Activated T-cell treated with anti-CD3 and anti-CD28 coated beads, Interleukin-2, amount 50 U/mL, for 72 hours (primary cell): ENCODE results near the gene NDUFAF2. TPM values are rescaled to one million over a fixed set of nuclear protein-coding genes. Genes with fewer than 3 reads are reported as not detected.
A peak's percentile ranks its signal among the peaks of the same experiment; 100 is the strongest.

Experiments
- ATAC-seq, 2 donors: fragments of 150-1000 bp; cut with Tn5 transposase; replicated peaks in 1 of 2; 2 replicates each; pipeline ENCODE4 v1.10.0; 2021; ENCODE audit warnings: moderate library complexity in 2 of 2, mild to moderate bottlenecking in 1 of 2
- DNase-seq, 2 donors: peaks; one replicate each; pipeline ENCODE4 v3.0.0; 2021 to 2022; ENCODE audit warnings: mixed read lengths in 1 of 2
- H3K27ac Mint-ChIP-seq: one replicate; pipeline ENCODE4 v1.8.0; 2022; ENCODE audit warnings: mild to moderate bottlenecking, moderate library complexity, mixed read lengths
- H3K27me3 Mint-ChIP-seq: one replicate; pipeline ENCODE4 v1.8.0; 2022; ENCODE audit warnings: low read depth, mixed read lengths
- H3K36me3 Mint-ChIP-seq, 2 donors: one replicate each; pipeline ENCODE4 v1.8.0; 2022; ENCODE audit warnings: mixed read lengths in 2 of 2, mild to moderate bottlenecking in 1 of 2; ENCODE audit not compliant: insufficient read depth in 2 of 2
- H3K4me1 Mint-ChIP-seq: one replicate; pipeline ENCODE4 v1.8.0; 2022; ENCODE audit warnings: low read depth, mixed read lengths
- H3K4me3 Mint-ChIP-seq, 2 donors: one replicate each; pipeline ENCODE4 v1.8.0; 2022; ENCODE audit warnings: mild to moderate bottlenecking in 2 of 2, mixed read lengths in 2 of 2, moderate library complexity in 2 of 2
- H3K9me3 Mint-ChIP-seq, 2 donors: one replicate each; pipeline ENCODE4 v1.8.0; 2022; ENCODE audit warnings: mixed read lengths in 2 of 2
- total RNA-seq, 2 donors: library from RNA; stranded (reverse); gene quantifications; one replicate each; pipeline ENCODE4 v1.2.3, GENCODE V29; 2022

The NDUFAF2 gene
- total RNA-seq, 2 donors from 2014 or later = 29.0 to 29.6 TPM

DNA sequence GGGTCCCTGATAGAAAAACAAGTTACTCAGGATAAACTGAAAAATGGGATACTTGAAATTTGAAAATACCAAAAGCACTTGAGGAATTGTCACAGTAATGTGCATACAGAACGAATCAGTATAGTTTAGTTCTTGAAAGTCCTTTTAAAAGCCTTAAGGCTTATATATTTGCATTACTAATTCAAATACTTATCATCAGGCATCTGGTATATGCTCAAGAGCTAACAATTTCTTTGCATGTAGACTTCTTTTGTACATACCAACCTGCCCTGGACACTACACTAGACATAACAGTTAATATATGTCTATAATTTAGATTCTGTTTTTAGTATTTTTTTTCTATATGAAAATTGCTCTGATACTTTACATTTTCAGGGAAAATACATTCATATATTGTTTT lies 174.1 kb downstream of the NDUFAF2 start:
- Mint-ChIP-seq H3K9me3 (peaks cover 0 to 6% of the 10 kb centered on the region in 2 donors), H3K36me3 (peaks cover 4 to 8% of the 10 kb centered on the region in 2 donors), H3K4me1 (no peaks in the 10 kb centered on the region), H3K27ac (no peak overlapping the region), H3K4me3 (no peak overlapping the region), H3K27me3 (no peaks in the 10 kb centered on the region)
- DNase-seq (no peak), ATAC-seq (no peak)

DNA sequence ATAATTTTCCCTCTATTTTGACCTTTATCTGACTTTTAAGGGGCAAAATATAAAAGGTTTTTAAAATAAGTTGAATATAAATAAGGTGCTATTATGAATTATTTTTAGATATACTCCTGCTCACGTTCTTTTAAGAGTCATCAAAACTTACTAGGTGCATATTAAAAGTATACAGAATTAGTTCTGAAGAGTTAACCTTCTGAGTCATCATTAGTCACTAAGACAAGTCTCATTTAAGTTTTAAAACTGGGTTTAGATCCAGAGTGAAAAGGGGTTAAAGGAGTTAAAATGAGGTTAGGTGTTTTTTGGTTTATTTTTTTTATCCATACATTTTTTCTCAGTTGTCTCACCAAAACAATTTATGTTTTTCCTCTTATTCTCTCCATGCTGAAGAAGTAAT lies 175.5 kb downstream of the NDUFAF2 start:
- DNase-seq (no peak), ATAC-seq (no peak)
- Mint-ChIP-seq H3K27me3 (no peaks in the 10 kb centered on the region), H3K9me3 (peaks cover 0 to 1% of the 10 kb centered on the region in 2 donors), H3K4me1 (no peaks in the 10 kb centered on the region), H3K4me3 (no peak overlapping the region), H3K36me3 (peaks cover 0 to 5% of the 10 kb centered on the region in 2 donors), H3K27ac (no peak overlapping the region)

- Mint-ChIP-seq H3K4me3 (no peak overlapping the region), H3K27ac (no peak overlapping the region), H3K4me1 (no peaks in the 10 kb centered on the region), H3K9me3 (peaks cover 4% of the 10 kb centered on the region in 2 donors), H3K36me3 (peaks cover 2 to 10% of the 10 kb centered on the region in 2 donors), H3K27me3 (no peaks in the 10 kb centered on the region)
- no peak for DNase-seq
- ATAC-seq = no peak
These were observed 178.1 kb downstream of the NDUFAF2 start for GRCh38 chr5:61123145-61123544.

GRCh38 chr5:61130289-61130688 lies 185.3 kb downstream of the NDUFAF2 start:
- no peak for ATAC-seq
- no peaks in the 10 kb centered on the region for H3K27me3 Mint-ChIP-seq

GRCh38 chr5:61132559-61132958 lies 187.6 kb downstream of the NDUFAF2 start:
- H3K27ac Mint-ChIP-seq = no peak overlapping the region
- DNase-seq (no peak), ATAC-seq (no peak)
- H3K36me3 Mint-ChIP-seq = no peaks in the 10 kb centered on the region
- H3K4me3 Mint-ChIP-seq = no peak overlapping the region
- H3K27me3 Mint-ChIP-seq = no peaks in the 10 kb centered on the region
- peaks cover 3 to 4% of the 10 kb centered on the region in 2 donors for H3K9me3 Mint-ChIP-seq
- H3K4me1 Mint-ChIP-seq = no peaks in the 10 kb centered on the region

More at GRCh38 chr5:61130289-61130688, 185.3 kb downstream of the NDUFAF2 start:
- no peak for DNase-seq
- Mint-ChIP-seq H3K4me1 (no peaks in the 10 kb centered on the region), H3K27ac (no peak overlapping the region), H3K4me3 (no peak overlapping the region), H3K36me3 (peaks cover 2 to 5% of the 10 kb centered on the region in 2 donors), H3K9me3 (peaks cover 5 to 6% of the 10 kb centered on the region in 2 donors)

- Mint-ChIP-seq H3K27ac (no peak overlapping the region), H3K4me1 (no peaks in the 10 kb centered on the region), H3K27me3 (no peaks in the 10 kb centered on the region), H3K36me3 (peaks cover 0 to 2% of the 10 kb centered on the region in 2 donors), H3K9me3 (peaks cover 0 to 1% of the 10 kb centered on the region in 2 donors), H3K4me3 (no peak overlapping the region)
- ATAC-seq (no peak), DNase-seq (no peak)
These were observed 192.8 kb downstream of the NDUFAF2 start for GRCh38 chr5:61137835-61138234.

DNA sequence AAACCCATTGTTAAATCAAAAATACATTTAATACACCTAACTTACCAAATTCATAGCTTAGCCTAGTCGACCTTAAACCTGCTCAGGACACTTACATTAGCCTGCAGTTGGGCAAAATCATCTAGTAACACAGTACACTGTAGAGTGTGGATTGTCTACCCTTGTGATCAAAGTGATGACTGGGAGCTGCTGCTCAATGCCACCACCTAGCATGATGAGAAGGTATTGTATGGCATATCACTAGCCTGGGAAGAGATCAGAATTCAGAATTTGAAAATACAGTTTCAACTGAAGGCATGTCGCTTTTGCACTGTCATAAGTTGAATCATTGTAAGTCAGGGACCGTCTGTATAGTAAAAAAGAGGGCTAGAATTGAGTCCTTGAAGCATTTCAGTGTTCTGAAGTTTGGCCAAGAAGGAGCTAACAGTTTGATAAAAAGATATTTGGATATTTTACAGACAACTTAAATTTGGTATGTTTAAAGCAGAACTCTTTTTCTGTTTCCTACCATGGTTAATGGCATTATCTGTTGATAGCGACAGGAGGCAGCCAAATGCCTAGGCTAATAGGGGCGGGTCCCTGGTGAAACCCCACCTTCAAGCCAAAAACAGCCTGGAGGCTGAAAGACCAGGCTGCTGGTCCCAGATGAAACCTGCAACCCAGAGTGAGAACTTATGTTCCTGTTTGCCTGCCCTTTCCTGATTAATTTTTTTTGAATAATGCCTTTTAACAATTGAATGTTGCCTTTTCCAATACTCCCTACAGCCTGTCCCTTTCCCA lies 194.3 kb downstream of the NDUFAF2 start:
- Mint-ChIP-seq H3K4me3 (no peak overlapping the region), H3K27me3 (no peaks in the 10 kb centered on the region), H3K36me3 (peaks cover 0 to 2% of the 10 kb centered on the region in 2 donors), H3K27ac (no peak overlapping the region), H3K4me1 (no peaks in the 10 kb centered on the region), H3K9me3 (no peaks in the 10 kb centered on the region)
- DNase-seq = no peak
- ATAC-seq = peak in 1 of 2 donors; percentile 33

GRCh38 chr5:61139931-61140330 lies 194.9 kb downstream of the NDUFAF2 start:
- no peak for ATAC-seq
- H3K36me3 Mint-ChIP-seq = peaks cover 0 to 2% of the 10 kb centered on the region in 2 donors
- DNase-seq = no peak
- no peak overlapping the region for H3K4me3 Mint-ChIP-seq
- no peaks in the 10 kb centered on the region for H3K27me3 Mint-ChIP-seq
- no peaks in the 10 kb centered on the region for H3K4me1 Mint-ChIP-seq
- no peaks in the 10 kb centered on the region for H3K9me3 Mint-ChIP-seq
- H3K27ac Mint-ChIP-seq = no peak overlapping the region

DNA sequence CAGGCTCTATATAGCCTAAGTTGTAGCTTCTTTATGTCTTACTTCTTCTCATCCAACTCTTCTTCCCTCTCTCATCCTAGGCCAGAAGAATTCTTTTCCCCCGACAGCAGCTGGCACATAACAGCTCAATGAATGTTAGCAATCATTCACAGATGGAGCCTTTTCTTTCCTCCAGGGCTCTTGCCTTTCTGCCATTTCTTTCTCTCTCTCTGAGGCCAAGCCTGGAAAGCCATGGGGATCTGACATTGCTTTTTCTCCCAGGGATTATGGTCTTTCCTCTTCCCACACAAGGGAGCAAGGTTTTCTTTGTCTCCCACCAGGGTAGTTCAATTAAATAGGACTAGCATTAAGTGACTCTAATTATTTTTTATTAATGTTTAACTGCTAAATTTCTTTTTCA lies 196.8 kb downstream of the NDUFAF2 start:
- no peaks in the 10 kb centered on the region for H3K27me3 Mint-ChIP-seq
- H3K9me3 Mint-ChIP-seq = peaks cover 3 to 4% of the 10 kb centered on the region in 2 donors
- no peaks in the 10 kb centered on the region for H3K4me1 Mint-ChIP-seq
- H3K27ac Mint-ChIP-seq = no peak overlapping the region
- H3K36me3 Mint-ChIP-seq = peaks cover 3 to 6% of the 10 kb centered on the region in 2 donors
- no peak for ATAC-seq
- DNase-seq = no peak
- no peak overlapping the region for H3K4me3 Mint-ChIP-seq

DNA sequence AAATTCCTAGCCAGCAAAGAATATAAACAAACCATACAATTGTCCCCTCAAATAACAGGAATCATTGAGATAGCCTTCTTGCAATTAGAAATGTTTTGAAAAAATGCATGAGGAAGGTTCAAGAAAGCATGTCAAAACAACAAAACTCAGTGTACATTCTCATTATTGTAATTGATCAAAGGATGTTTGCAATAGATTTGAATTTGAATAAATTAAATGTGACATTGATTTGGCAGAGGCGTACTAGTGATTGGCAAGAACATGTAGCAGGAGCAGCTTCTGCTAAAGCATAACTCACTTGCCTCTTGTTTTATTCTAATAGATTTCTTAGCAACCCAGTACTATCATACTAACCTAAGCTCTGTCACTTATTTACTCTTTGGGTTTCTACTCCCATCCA lies 197.4 kb downstream of the NDUFAF2 start:
- H3K9me3 Mint-ChIP-seq = peaks cover 3 to 5% of the 10 kb centered on the region in 2 donors
- peaks cover 3 to 8% of the 10 kb centered on the region in 2 donors for H3K36me3 Mint-ChIP-seq
- H3K27ac Mint-ChIP-seq = no peak overlapping the region
- DNase-seq (no peak), ATAC-seq (no peak)
- no peaks in the 10 kb centered on the region for H3K27me3 Mint-ChIP-seq
- no peaks in the 10 kb centered on the region for H3K4me1 Mint-ChIP-seq
- H3K4me3 Mint-ChIP-seq = no peak overlapping the region

DNA sequence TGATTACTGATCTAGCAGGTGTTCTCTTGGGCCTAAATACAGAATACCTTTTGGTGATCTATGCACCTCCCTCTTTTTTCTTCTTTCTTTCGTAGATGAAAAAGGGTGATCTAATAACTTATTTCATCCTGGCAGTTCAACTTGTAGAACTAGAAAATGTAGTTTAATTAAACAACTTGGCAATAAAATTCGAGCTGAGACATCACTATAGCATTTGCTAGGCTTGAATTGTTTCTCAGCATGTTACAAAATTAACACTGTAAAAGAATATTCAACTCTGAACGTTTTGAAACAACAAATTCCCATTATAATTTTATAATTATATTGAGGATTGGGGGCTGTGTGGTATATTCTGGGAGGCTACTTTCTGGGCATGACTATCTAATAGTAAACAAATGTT lies 197.8 kb downstream of the NDUFAF2 start:
- H3K36me3 Mint-ChIP-seq = peaks cover 3 to 8% of the 10 kb centered on the region in 2 donors
- H3K4me1 Mint-ChIP-seq = no peaks in the 10 kb centered on the region
- H3K4me3 Mint-ChIP-seq = no peak overlapping the region
- no peak for DNase-seq
- H3K27ac Mint-ChIP-seq = no peak overlapping the region
- peaks cover 3 to 5% of the 10 kb centered on the region in 2 donors for H3K9me3 Mint-ChIP-seq
- H3K27me3 Mint-ChIP-seq = no peaks in the 10 kb centered on the region
- no peak for ATAC-seq

DNA sequence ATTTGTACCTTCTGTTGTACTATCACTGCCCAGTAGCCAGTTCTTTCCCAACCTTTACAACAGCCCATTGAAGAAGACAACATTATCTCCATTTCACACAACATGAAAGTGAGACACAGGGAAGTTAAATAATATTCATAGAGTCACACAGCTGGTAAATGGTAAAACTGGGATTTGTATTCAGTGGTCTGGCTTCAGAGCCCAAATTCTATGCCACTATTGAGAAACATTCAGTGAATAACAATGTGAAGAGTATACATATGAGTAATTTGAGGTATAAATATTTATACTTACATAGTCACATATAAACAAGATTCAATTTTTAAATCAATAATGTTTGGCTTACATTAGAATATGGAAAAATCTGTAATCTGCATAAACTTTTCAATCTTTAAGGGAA lies 203.5 kb downstream of the NDUFAF2 start:
- no peaks in the 10 kb centered on the region for H3K4me1 Mint-ChIP-seq
- H3K27ac Mint-ChIP-seq = no peak overlapping the region
- no peaks in the 10 kb centered on the region for H3K27me3 Mint-ChIP-seq
- no peak for DNase-seq
- H3K4me3 Mint-ChIP-seq = no peak overlapping the region
- no peak for ATAC-seq
- H3K9me3 Mint-ChIP-seq = peaks cover 7 to 11% of the 10 kb centered on the region in 2 donors
- peaks cover 6 to 18% of the 10 kb centered on the region in 2 donors for H3K36me3 Mint-ChIP-seq

- peak overlapping the region; percentile 38 for H3K27ac Mint-ChIP-seq
- H3K36me3 Mint-ChIP-seq = peaks cover 11 to 34% of the 10 kb centered on the region in 2 donors
- no peak for ATAC-seq
- no peaks in the 10 kb centered on the region for H3K4me1 Mint-ChIP-seq
- no peak for DNase-seq
- H3K9me3 Mint-ChIP-seq = peaks cover 4 to 6% of the 10 kb centered on the region in 2 donors
- H3K27me3 Mint-ChIP-seq = no peaks in the 10 kb centered on the region
- H3K4me3 Mint-ChIP-seq = no peak overlapping the region
These were observed 206.9 kb downstream of the NDUFAF2 start for GRCh38 chr5:61151893-61152292.

DNA sequence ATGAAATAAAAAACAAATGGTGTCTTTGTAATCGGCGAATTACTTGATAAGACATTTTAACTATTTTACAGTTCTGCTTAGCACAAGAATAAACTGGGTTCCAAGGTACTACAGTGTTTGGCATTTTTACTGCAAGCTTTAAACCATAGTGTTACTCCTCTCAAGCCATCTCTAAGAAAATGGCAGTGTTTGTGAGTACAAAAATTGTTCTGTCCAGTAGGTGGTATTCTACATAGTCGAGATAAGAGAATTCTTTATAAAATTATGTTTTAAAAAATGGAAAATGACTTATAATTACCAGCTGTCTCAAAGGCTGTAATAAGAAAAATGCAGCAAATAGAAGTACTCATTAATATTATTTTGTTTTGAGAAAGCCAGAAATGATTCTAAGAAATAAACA lies 214.1 kb downstream of the NDUFAF2 start:
- H3K4me1 Mint-ChIP-seq = peaks cover 37% of the 10 kb centered on the region
- no peaks in the 10 kb centered on the region for H3K9me3 Mint-ChIP-seq
- H3K27ac Mint-ChIP-seq = peak overlapping the region; percentile 24
- peak overlapping the region; percentile 45 to 60 for H3K4me3 Mint-ChIP-seq
- H3K36me3 Mint-ChIP-seq = peaks cover 24 to 54% of the 10 kb centered on the region in 2 donors
- H3K27me3 Mint-ChIP-seq = no peaks in the 10 kb centered on the region
- ATAC-seq (no peak), DNase-seq (no peak)
